IMR-90 (cell line): ENCODE measurements around the gene TMC3. TPM values are rescaled to one million over a fixed set of nuclear protein-coding genes. Genes with fewer than 3 reads are reported as not detected.

Experiments
- ATAC-seq: fragments of 200-7000 bp; cut with Tn5 transposase; 2 replicates; pipeline ENCODE4 v1.9.1; 2020; ENCODE audit warnings: low read depth, mild to moderate bottlenecking, moderate library complexity
- BruUV-seq: library from RNA; stranded (reverse); fragments of 400-500 nt; replicated peaks from 2 replicates; lab custom pipeline; 2021; lab: Mats Ljungman, UMichigan
- CTCF ChIA-PET: fragments of 300-600 bp; formaldehyde crosslinking; extraction: SDS; loops from one replicate; lab custom pipeline; 2021; ENCODE audit warnings: antibody characterized with exemption; lab: Yijun Ruan, JAX
- POLR2A ChIA-PET: fragments of 300-600 bp; sonication (Branson Sonifier 250); formaldehyde crosslinking; loops from one replicate; lab custom pipeline; 2022; ENCODE audit warnings: antibody characterized with exemption; ENCODE audit not compliant: unreplicated experiment; lab: Charles Lee
- DNase-seq: peaks from one replicate; pipeline ENCODE4 v3.0.0; 2013
- H2AFZ ChIP-seq: replicated peaks from 2 replicates; pipeline ENCODE3; 2013; ENCODE audit warnings: low read length, mild to moderate bottlenecking; ENCODE audit not compliant: poor library complexity
- H2AK5ac ChIP-seq: 2 replicates; pipeline ENCODE4 v1.6.1; 2013; ENCODE audit warnings: low read depth, low read length, inconsistent platforms
- H2AK9ac ChIP-seq: replicated peaks from 2 replicates; pipeline ENCODE3; 2013; ENCODE audit warnings: mild to moderate bottlenecking, low read depth, low read length, moderate library complexity; ENCODE audit not compliant: poor library complexity
- H2BK120ac ChIP-seq: 2 replicates; pipeline ENCODE4 v1.6.1; 2013; ENCODE audit warnings: low read depth, low read length, inconsistent platforms
- H2BK15ac ChIP-seq: 3 replicates; pipeline ENCODE4 v1.6.1; 2013; ENCODE audit warnings: low read depth, low read length, inconsistent platforms
- H2BK20ac ChIP-seq: 2 replicates; pipeline ENCODE4 v1.6.1; 2013; ENCODE audit warnings: low read depth, mild to moderate bottlenecking, inconsistent platforms, low read length, moderate library complexity
- H2BK5ac ChIP-seq: 2 replicates; pipeline ENCODE4 v1.6.1; 2013; ENCODE audit warnings: mild to moderate bottlenecking, low read depth, low read length, inconsistent platforms; ENCODE audit not compliant: poor library complexity, severe bottlenecking
- H3K14ac ChIP-seq: replicated peaks from 2 replicates; pipeline ENCODE4 v1.6.1; 2013; ENCODE audit warnings: low read depth, low read length, inconsistent platforms
- H3K18ac ChIP-seq: 2 replicates; pipeline ENCODE4 v1.6.1; 2013; ENCODE audit warnings: low read depth, low read length, control low read depth
- H3K23ac ChIP-seq: 2 replicates; pipeline ENCODE4 v1.6.1; 2013; ENCODE audit warnings: low read depth, low read length, inconsistent platforms
- H3K27ac ChIP-seq: 2 replicates; pipeline ENCODE4 v1.5.1; 2013; ENCODE audit warnings: mild to moderate bottlenecking, control low read depth, low read length; ENCODE audit not compliant: insufficient read depth
- H3K27me3 ChIP-seq: 2 replicates; pipeline ENCODE4 v1.6.1; 2013; ENCODE audit warnings: low read length; ENCODE audit not compliant: control insufficient read depth, insufficient read depth
- H3K36me3 ChIP-seq: 2 replicates; pipeline ENCODE4 v1.6.1; 2013; ENCODE audit warnings: low read length, mixed read lengths; ENCODE audit not compliant: control insufficient read depth, insufficient read depth
- H3K4ac ChIP-seq: 2 replicates; pipeline ENCODE4 v1.6.1; 2013; ENCODE audit warnings: low read depth, low read length, inconsistent platforms
- H3K4me1 ChIP-seq: 2 replicates; pipeline ENCODE4 v1.6.1; 2013; ENCODE audit warnings: low read length, mixed read lengths; ENCODE audit not compliant: control insufficient read depth, insufficient read depth
- H3K4me2 ChIP-seq: 2 replicates; pipeline ENCODE4 v1.6.1; 2013; ENCODE audit warnings: low read depth, mild to moderate bottlenecking, control low read depth, low read length, moderate library complexity
- H3K4me3 ChIP-seq: 2 replicates; pipeline ENCODE4 v1.5.1; 2013; ENCODE audit warnings: low read depth, mild to moderate bottlenecking, control low read depth, low read length, moderate library complexity; ENCODE audit not compliant: insufficient read depth
- H3K56ac ChIP-seq: 2 replicates; pipeline ENCODE4 v1.6.1; 2013; ENCODE audit warnings: low read length, inconsistent platforms; ENCODE audit not compliant: insufficient read depth; ENCODE audit errors: extremely low read depth
- H3K79me1 ChIP-seq, 2 experiments: 2 replicates each; pipeline ENCODE4 v1.6.1; 2013; ENCODE audit warnings: low read length in 2 of 2, inconsistent platforms in 1 of 2, low read depth in 1 of 2
- H3K9ac ChIP-seq: 2 replicates; pipeline ENCODE4 v1.6.1; 2013; ENCODE audit warnings: low read depth, low read length, control low read depth
- H3K9me1 ChIP-seq: 2 replicates; pipeline ENCODE4 v1.6.1; 2013; ENCODE audit warnings: low read length, inconsistent platforms; ENCODE audit not compliant: insufficient read depth
- H3K9me3 ChIP-seq: 2 replicates; pipeline ENCODE4 v1.6.1; 2013; ENCODE audit warnings: low read length; ENCODE audit not compliant: control insufficient read depth, insufficient read depth
- H4K20me1 ChIP-seq: 2 replicates; pipeline ENCODE4 v1.6.1; 2013; ENCODE audit warnings: low read length, inconsistent platforms; ENCODE audit not compliant: insufficient read depth
- H4K5ac ChIP-seq: 2 replicates; pipeline ENCODE4 v1.6.1; 2013; ENCODE audit warnings: mild to moderate bottlenecking, low read depth, low read length, control low read depth
- H4K8ac ChIP-seq, 2 experiments: 2 replicates each; pipeline ENCODE4 v1.6.1; 2013; ENCODE audit warnings: low read depth in 2 of 2, low read length in 2 of 2, control low read depth in 1 of 2, inconsistent platforms in 1 of 2
- H4K91ac ChIP-seq: 2 replicates; pipeline ENCODE4 v1.6.1; 2013; ENCODE audit warnings: low read depth, low read length, inconsistent platforms; ENCODE audit not compliant: insufficient read depth
- BHLHE40 ChIP-seq: fragments of 150-350 bp; IDR thresholded peaks from 2 replicates; pipeline ENCODE4 v1.6.1; 2016; ENCODE audit warnings: mild to moderate bottlenecking, low read depth, low read length
- MAZ ChIP-seq: IDR thresholded peaks from 2 replicates; pipeline ENCODE4 v1.6.1; 2012; ENCODE audit warnings: low read depth, mild to moderate bottlenecking, low read length, improper control_type of control experiment, moderate library complexity, borderline replicate concordance
- NFE2L2 ChIP-seq: fragments of 150-350 bp; IDR thresholded peaks from 2 replicates; pipeline ENCODE4 v1.6.1; 2016; ENCODE audit warnings: low read depth, mild to moderate bottlenecking, low read length
- POLR2A ChIP-seq: IDR thresholded peaks from 2 replicates; pipeline ENCODE4 v1.6.1; 2012; ENCODE audit warnings: mild to moderate bottlenecking, low read depth, low read length
- WGBS, 2 experiments: methylation state at CpG; one replicate each; pipeline versions ENCODE4 v1.1.5 to v1.1.7; 2013; ENCODE audit warnings: missing lambda C conversion rate in 2 of 2; ENCODE audit not compliant: insufficient read length in 1 of 2; ENCODE audit errors: extremely low coverage in 2 of 2; 5-methylcytosine and 5-hydroxymethylcytosine counted together
- dilution Hi-C: fragments of 300-500 bp; cut with HindIII; formaldehyde crosslinking; loops from one replicate; pipeline ENCODE4 v1.14.3; 2018; ENCODE audit warnings: low sequenced_read_pairs; ENCODE audit not compliant: unreplicated experiment
- in situ Hi-C: fragments of 300-500 bp; cut with MboI; formaldehyde crosslinking; loops from 3 replicates; pipeline ENCODE4 v1.14.3; 2019; ENCODE audit warnings: low sequenced_read_pairs, inconsistent platforms, mixed read lengths
- intact Hi-C: fragments of 100-400 bp; cut with micrococcal nuclease; formaldehyde crosslinking; loops from 2 replicates; pipeline ENCODE4 v1.10.0; 2022
- polyA plus RNA-seq, 3 experiments: library from polyadenylated mRNA; depleted of rRNA; stranded (reverse); fragments of >200 nt; gene quantifications; 2 replicates each; pipeline ENCODE4 v1.2.3, GENCODE V29; 2012; ENCODE audit warnings: low replicate concordance in 1 of 3
- total RNA-seq: library from RNA; depleted of rRNA; stranded (reverse); fragments of >200 nt; gene quantifications from 2 replicates; pipeline ENCODE4 v1.2.3, GENCODE V29; 2012
- TF ChIP-seq, protein P1 (sequence below): fragments of 150-350 bp; IDR thresholded peaks from 2 replicates; pipeline ENCODE4 v1.6.1; 2017; ENCODE audit warnings: mild to moderate bottlenecking, antibody characterized with exemption, low read length, low read depth
- TF ChIP-seq, protein P2 (sequence below): fragments of 150-350 bp; IDR thresholded peaks from 2 replicates; pipeline ENCODE4 v1.6.1; 2016; ENCODE audit warnings: low read depth, mild to moderate bottlenecking, low read length, moderate library complexity, borderline replicate concordance

The TMC3 gene
- total and polyA plus RNA-seq, 2 of the 4 experiments (the other 2 are of a cell fraction), result not detected

DNA sequence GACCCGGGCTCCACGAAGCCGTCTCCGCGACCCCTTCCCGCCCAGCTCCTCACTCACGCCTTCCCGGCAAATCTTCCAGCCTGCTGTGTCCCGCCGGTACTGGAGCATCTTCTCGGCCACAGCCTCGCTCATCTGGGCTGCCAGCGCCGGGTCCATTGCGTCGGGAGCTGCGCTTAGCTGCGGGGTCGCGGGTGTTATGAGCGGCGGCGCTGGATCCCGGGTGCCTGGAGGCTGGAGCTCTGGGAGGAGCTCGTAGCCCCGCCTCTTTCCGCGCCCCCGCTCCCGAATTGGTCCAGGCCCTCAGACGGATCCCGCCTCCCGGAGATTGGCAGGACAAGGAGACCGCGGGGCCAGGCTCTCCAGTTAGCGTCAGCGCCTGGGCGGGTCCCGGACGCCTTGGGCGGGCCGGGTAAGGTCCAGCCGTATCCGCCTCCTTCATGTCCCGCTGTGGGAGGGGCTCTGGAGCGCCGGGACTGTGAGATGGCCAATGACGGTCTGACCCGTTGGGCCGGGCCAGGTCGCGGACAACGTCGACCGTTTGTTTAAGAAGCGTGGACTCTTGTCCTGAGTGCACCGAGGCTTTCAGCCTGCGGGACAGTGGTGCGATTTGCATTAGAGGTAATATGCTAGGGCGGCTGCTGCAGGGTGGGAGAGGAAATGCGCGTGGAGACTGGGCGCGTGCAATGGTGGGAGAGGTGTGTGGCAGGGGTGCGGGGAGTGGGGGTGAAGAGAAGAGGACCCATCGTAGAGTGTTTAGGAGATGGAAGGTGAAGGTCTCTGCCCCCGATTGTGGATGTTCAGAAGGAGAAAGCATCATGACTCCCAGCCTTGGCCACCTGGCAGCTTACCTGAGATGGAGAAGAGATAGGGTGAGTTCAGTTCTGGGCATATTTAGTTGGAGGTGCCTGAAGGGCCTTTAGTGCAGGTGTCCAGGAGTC is 49.8 kb downstream of the TMC3 start, which contains the start of gene STARD5:
Gene STARD5 (minus strand): TSS at position 198 of the 938 bp plus-strand sequence. CDS start 42 bp downstream, at position 156.
- Histone ChIP-seq H3K4me1 (peaks cover 26% of the 10 kb centered on the region), H2BK120ac (peak within 1 kb of the TSS; percentile 84), H3K14ac (peak within 1 kb of the TSS; percentile 87), H3K79me1 (peaks cover 16 to 37% of the 10 kb centered on the region in 2 experiments), H2BK5ac (peak within 1 kb of the TSS; percentile 64), H4K8ac (peak within 1 kb of the TSS; percentile 66 to 82; a peak in 3 of 4 replicates), H3K9me3 (no peaks in the 10 kb centered on the region), H3K18ac (peak within 1 kb of the TSS; percentile 55), H3K4ac (peak within 1 kb of the TSS; percentile 82), H4K5ac (peak within 1 kb of the TSS; percentile 13), H3K9ac (peak within 1 kb of the TSS; percentile 66), H2BK20ac (peak within 1 kb of the TSS; percentile 17; the same call in 1 of the 2 replicates), H2BK15ac (peak within 1 kb of the TSS; percentile 71; the same call in 2 of the 3 replicates), H2AK9ac (peak within 1 kb of the TSS; percentile 89), H3K4me2 (peak within 1 kb of the TSS; percentile 94), H3K36me3 (peaks cover 11% of the 10 kb centered on the region; the same call in 1 of the 2 replicates), H3K9me1 (peaks cover 16% of the 10 kb centered on the region), H2AFZ (peak within 1 kb of the TSS; percentile 96), H3K23ac (peak within 1 kb of the TSS; percentile 76), H4K91ac (peak within 1 kb of the TSS; percentile 78), H3K27ac (peak within 1 kb of the TSS; percentile 60), H4K20me1 (no peaks in the 10 kb centered on the region), H3K56ac (0 out of 2 replicates have a peak within 1 kb of the TSS, but pooled peaks have one; percentile 48), H3K4me3 (peak within 1 kb of the TSS; percentile 81), H3K27me3 (no peaks in the 10 kb centered on the region), H2AK5ac (peak within 1 kb of the TSS; percentile 38)
- POLR2A ChIA-PET, result interaction anchor here (0.6 to 0.7 kb wide), 2 partner anchors 11 to 758 kb away, joined by 4 to 6 read pairs; no protein-coding TSS in a partner anchor
- TF ChIP-seq, protein P1, sequence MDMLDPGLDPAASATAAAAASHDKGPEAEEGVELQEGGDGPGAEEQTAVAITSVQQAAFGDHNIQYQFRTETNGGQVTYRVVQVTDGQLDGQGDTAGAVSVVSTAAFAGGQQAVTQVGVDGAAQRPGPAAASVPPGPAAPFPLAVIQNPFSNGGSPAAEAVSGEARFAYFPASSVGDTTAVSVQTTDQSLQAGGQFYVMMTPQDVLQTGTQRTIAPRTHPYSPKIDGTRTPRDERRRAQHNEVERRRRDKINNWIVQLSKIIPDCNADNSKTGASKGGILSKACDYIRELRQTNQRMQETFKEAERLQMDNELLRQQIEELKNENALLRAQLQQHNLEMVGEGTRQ, result no peak
- TF ChIP-seq, protein P2, sequence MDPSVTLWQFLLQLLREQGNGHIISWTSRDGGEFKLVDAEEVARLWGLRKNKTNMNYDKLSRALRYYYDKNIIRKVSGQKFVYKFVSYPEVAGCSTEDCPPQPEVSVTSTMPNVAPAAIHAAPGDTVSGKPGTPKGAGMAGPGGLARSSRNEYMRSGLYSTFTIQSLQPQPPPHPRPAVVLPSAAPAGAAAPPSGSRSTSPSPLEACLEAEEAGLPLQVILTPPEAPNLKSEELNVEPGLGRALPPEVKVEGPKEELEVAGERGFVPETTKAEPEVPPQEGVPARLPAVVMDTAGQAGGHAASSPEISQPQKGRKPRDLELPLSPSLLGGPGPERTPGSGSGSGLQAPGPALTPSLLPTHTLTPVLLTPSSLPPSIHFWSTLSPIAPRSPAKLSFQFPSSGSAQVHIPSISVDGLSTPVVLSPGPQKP, result no peak
- TF ChIP-seq POLR2A (peak; percentile 96), BHLHE40 (no peak), MAZ (peak; percentile 42; the same call in 1 of the 2 replicates), NFE2L2 (no peak)
- in situ Hi-C loops, result no loop called here
- CTCF ChIA-PET, result interaction anchor here (0.7 to 1.2 kb wide), 2 partner anchors 15 to 49 kb away, joined by 3 read pairs; no protein-coding TSS in a partner anchor
- dilution Hi-C loops, result no loop called here
- no TSS peak for BruUV-seq
- DNase-seq (peak; percentile 96), ATAC-seq (peak; percentile 99)
- WGBS, 2 experiments, result 1% methylated on average over 51 of the region's 67 CpGs; no CpG with 5 or more reads in 1 of the 2 experiments
- intact Hi-C loops, result no loop called here
